NCI-H146 treated with DMSO at 0.1 percent for 48 hours (cell line): ENCODE data around the gene NCEH1.
"Not testable (repeated sequence)": the region's sequence is repeated elsewhere in the genome, so short reads cannot be mapped to it uniquely, and the experiment has no call there.

Source experiments
- DNase-seq: peaks from one replicate; lab custom pipeline; 2025; ENCODE audit not compliant: unreplicated experiment; lab: John Stamatoyannopoulos, UW

NCEH1 gene

GRCh38 chr3:172679599-172679998 lies 31.3 kb downstream of the NCEH1 start:
- no peak for DNase-seq

- no peak for DNase-seq
These were observed 32.8 kb downstream of the NCEH1 start for GRCh38 chr3:172678068-172678467.

DNA sequence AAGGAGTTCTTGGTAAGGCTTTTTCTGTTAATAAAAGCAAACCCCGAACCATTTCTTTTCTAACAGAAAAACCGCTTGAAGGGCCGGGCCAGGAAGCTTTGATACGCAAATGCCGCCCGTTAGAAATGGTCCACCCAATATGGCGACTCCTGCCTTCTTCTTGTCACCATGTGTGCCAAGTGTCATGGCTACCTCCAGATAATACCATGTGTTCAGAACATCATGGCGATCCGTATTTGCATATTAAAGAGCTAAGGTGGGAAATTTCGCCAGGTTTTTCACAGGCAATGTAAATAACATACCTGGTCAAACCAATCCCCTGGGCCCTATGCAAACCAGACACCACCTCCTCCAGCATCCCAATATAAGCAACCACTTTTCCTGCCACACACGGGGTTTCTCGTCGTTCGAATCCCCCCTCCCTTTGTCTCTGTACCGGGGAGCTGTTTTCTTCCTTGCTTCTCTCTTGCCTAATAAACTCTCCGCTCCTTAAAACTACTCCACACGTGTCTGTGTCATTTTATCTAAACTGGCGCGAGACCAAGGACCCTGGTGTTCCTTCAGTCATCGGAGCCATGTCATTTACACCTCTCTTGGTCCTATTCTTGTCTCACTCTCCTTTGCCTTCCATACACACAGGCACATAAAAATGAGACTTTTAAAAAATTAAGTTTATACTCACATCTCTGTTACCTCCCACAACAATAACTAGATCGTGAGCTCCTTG lies 34.5 kb downstream of the NCEH1 start:
- DNase-seq, result no peak

DNA sequence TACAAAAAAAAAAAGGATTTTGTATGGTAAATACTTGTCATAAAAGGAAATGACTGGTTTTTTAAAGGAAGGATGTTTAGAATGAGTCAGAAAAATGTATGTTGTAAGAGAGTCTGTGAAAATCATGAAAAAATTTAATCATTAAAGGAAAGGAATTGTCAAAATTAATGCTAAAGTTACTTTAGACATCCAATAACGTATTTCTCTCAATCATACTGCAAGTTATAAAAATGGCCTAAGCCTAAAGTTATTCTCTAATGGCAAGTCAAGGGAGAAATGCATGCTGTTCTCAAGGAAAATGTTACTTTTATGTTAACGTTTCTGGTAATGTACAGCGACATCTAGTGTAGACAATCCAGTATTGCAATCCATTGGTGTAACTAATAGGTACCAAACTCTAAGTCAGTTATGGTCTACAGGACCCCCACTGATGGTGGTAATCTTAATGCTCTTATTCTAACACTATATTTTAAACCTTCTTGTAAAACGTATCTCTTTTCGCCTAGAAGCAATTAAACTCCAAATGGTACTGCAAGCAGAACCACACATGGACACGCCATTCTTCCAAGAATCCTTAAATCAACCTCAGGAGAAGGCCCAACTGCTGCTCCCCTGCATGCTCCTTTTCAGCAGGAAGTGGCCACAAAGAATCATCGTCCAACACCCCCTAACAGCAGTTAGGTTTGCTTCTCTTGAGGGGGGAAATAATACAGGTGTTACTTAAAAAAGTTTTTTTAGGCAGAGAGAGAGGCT lies 35.2 kb downstream of the NCEH1 start:
- peak; percentile 70 for DNase-seq

- peak; percentile 91 for DNase-seq
These were observed 37.6 kb downstream of the NCEH1 start for GRCh38 chr3:172673210-172673679.

DNA sequence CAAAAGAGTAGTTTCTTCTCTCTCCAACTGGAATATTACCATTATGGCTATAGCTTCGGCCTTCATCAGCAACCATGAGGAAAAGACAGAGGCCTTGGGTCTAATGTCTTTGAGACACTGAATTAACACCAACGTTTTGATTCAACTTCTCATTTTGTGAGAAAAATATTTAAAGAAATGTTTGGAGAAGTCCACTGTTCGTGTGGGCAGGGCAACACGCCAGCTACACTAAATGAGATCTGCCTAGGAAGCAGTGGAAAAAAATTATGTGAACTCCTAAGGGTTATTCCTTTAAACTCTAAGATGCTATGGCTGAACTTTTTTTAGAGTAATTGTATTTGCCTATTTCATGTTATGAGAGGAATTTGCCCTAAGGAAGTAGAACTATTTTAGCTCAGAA lies 41.8 kb downstream of the NCEH1 start:
- DNase-seq, result no peak

DNA sequence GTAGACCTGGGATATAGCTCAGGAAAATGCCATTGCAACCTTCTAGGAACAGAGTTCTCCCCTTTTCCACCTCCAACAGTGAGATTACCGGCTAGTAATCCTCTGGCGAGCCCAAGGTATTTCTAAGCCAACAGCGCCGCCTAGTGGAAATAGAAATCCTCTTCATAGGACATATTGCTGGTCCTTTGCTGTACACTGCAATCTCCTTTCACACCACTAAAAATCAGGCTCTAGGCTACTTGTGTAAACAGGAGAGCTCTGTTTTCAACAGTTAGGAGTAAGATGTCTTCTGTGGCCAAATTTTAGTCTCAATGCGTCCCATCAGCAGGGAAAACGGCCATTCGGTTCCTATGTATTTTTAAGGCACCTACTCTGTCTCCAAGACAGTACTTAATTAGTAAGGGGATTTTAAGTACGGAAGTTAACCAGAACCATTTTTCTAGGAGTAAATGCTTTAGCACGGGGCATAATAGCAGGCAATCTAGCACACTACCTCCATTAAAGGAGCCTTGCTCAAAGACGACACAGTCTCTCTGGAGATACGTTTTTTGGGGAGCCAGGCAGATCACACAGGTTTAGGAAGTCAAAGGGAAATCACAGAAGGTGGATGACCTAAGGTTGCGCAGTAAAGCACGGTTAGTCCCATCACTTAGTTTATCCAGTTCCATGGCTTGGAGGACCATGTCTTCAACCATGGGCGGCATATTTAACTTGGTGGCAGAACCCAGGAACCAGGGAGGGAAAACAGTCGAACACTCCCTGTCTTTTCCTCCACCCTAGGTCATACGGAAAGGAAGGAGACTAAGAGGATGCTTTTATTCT lies 43.8 kb downstream of the NCEH1 start:
- peak; percentile 69 for DNase-seq

GRCh38 chr3:172666181-172666872 lies 44.5 kb downstream of the NCEH1 start:
- no peak for DNase-seq

DNA sequence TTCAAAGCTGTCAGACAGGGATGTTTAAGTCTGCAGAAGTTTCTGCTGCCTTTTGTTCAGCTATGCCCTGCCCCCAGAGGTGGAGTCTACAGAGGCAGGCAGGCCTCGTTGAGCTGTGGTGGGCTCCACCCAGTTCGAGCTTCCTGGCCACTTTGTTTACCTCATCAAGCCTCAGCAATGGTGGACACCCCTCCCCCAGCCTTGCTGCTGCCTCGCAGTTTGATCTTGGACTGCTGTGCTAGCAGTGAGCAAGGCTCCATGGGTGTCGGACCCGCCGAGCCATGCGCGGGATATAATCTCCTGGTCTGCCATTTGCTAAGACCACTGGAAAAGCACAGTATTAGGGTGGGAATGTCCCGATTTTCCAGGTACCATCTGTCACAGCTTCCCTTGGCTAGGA lies 45.4 kb downstream of the NCEH1 start:
- DNase-seq, result not testable (repeated sequence)

DNA sequence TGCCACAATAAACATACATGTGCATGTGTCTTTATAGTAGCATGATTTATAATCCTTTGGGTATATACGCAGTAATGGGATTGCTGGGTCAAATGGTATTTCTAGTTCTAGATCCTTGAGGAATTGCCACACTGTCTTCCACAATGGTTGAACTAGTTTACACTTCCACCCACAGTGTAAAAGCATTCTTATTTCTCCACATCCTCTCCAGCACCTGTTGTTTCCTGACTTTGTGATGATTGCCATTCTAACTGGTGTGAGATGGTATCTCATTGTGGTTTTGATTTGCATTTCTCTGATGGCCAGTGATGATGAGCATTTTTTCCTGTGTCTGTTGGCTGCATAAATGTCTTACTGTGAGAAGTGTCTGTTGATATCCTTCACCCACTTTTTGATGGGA lies 50.4 kb downstream of the NCEH1 start:
- DNase-seq, result not testable (repeated sequence)

GRCh38 chr3:172659246-172660002 lies 51.4 kb downstream of the NCEH1 start:
- DNase-seq, result no peak

GRCh38 chr3:172658344-172659245 lies 52.3 kb downstream of the NCEH1 start:
- no peak for DNase-seq

DNA sequence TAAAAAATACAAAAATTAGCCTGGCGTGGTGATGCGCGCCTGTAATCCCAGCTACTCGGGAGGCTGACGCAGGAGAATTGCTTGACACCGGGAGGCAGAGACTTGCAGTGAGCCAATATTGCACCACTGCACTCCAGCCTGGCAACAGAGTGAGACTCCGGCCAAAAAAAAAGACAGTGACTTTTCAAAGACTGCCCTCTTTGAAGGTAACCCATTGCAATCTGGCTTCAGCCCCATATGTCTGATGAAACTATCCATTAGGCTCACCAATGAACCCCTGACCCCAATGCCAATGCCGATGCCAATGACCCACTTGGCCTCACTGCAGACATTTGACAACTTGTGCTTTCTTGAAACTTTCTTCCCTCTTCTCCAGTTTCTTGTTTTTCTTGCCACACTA lies 54.3 kb downstream of the NCEH1 start:
- DNase-seq, result no peak

- DNase-seq, result no peak
These were observed 55.5 kb downstream of the NCEH1 start for GRCh38 chr3:172655388-172655787.

DNA sequence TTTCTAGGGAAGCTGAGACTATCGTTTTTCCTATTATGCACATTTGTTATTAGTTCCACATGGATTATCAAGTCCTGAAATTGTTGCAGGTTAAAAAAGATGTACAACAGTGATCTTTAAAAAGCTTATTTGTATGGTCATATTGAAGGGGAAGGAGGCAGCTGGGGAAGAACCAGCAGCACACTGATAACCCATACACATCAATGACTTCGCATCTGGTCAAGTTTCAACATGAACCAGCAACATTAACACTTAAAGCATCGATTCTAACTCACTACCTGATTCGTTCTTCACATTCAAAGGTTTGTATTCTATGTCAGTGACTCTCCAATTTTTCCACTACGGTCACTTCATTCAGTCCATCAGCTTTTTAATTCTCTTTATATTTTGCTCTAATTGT lies 56.4 kb downstream of the NCEH1 start:
- no peak for DNase-seq

GRCh38 chr3:172653004-172653572 lies 57.8 kb downstream of the NCEH1 start:
- DNase-seq, result peak; percentile 89

- no peak for DNase-seq
These were observed 58.8 kb downstream of the NCEH1 start for GRCh38 chr3:172651936-172652625.

GRCh38 chr3:172649987-172650386 lies 60.9 kb downstream of the NCEH1 start:
- no peak for DNase-seq
